Panc1 (cell line): ENCODE results near the gene SUV39H1. TPM values are rescaled to one million over a fixed set of nuclear protein-coding genes. Genes with fewer than 3 reads are reported as not detected.

Experiments
- ATAC-seq: fragments of 200-7000 bp; cut with Tn5 transposase; 2 replicates; pipeline ENCODE4 v1.9.1; 2020; ENCODE audit warnings: mild to moderate bottlenecking, moderate library complexity
- BruUV-seq: library from RNA; stranded (reverse); fragments of 400-500 nt; replicated peaks from 2 replicates; lab custom pipeline; 2021; lab: Mats Ljungman, UMichigan
- CTCF ChIA-PET: fragments of 300-600 bp; sonication (Branson Sonifier 250); formaldehyde crosslinking; loops from one replicate; lab custom pipeline; 2022; ENCODE audit warnings: antibody characterized with exemption; lab: Charles Lee
- POLR2A ChIA-PET: fragments of 300-600 bp; sonication (Branson Sonifier 250); formaldehyde crosslinking; loops from one replicate; lab custom pipeline; 2022; ENCODE audit warnings: antibody characterized with exemption; lab: Charles Lee
- DNase-seq: peaks from one replicate; pipeline ENCODE4 v3.0.0-alpha.2; 2010; ENCODE audit warnings: low read depth, low spot score
- H3K27ac ChIP-seq: 2 replicates; pipeline ENCODE4 v1.5.1; 2011; ENCODE audit warnings: mild to moderate bottlenecking, low read length, inconsistent platforms
- H3K27me3 ChIP-seq: fragments of 200-500 bp; sonication (Bioruptor generic); 2 replicates; pipeline ENCODE4 v1.6.0; 2014; ENCODE audit warnings: low read length, inconsistent platforms; ENCODE audit not compliant: control insufficient read depth, insufficient read depth
- H3K36me3 ChIP-seq: fragments of 200-500 bp; sonication (Bioruptor generic); 2 replicates; pipeline ENCODE4 v1.5.1; 2014; ENCODE audit warnings: inconsistent platforms, mild to moderate bottlenecking, low read length, moderate library complexity; ENCODE audit not compliant: control insufficient read depth, insufficient read depth
- H3K4me1 ChIP-seq: 2 replicates; pipeline ENCODE4 v1.5.1; 2011; ENCODE audit warnings: inconsistent platforms, mild to moderate bottlenecking, low read length, moderate library complexity; ENCODE audit not compliant: control insufficient read depth, insufficient read depth
- H3K4me3 ChIP-seq, 2 experiments: 2 replicates each; pipeline ENCODE4 v1.5.1; 2011 to 2012; ENCODE audit warnings: low read depth in 2 of 2, low read length in 2 of 2, mild to moderate bottlenecking in 2 of 2, inconsistent platforms in 1 of 2, moderate library complexity in 1 of 2
- H3K9me3 ChIP-seq: fragments of 200-500 bp; sonication (Bioruptor generic); 2 replicates; pipeline ENCODE4 v1.5.1; 2014; ENCODE audit warnings: low read depth, mild to moderate bottlenecking, inconsistent platforms, low read length, moderate library complexity; ENCODE audit not compliant: control insufficient read depth, insufficient read depth
- CTCF ChIP-seq: fragments of 450-650 bp; IDR thresholded peaks from 2 replicates; pipeline ENCODE4 v1.5.1; 2017; ENCODE audit warnings: mild to moderate bottlenecking
- POLR2AphosphoS5 ChIP-seq: IDR thresholded peaks from 2 replicates; pipeline ENCODE4 v1.6.1; 2012; ENCODE audit warnings: mild to moderate bottlenecking, low read depth, low read length, moderate library complexity
- REST ChIP-seq, 2 experiments: IDR thresholded peaks; 2 replicates each; pipeline ENCODE4 v1.6.1; 2011 to 2012; ENCODE audit warnings: low read depth in 2 of 2, control low read depth in 1 of 2, low read length in 1 of 2, mild to moderate bottlenecking in 1 of 2, moderate library complexity in 1 of 2; ENCODE audit not compliant: insufficient read depth in 1 of 2
- SIN3A ChIP-seq: IDR thresholded peaks from 2 replicates; pipeline ENCODE4 v1.6.1; 2012; ENCODE audit warnings: low read depth, mild to moderate bottlenecking, low read length, moderate library complexity, borderline replicate concordance; ENCODE audit not compliant: insufficient read depth
- TCF7L2 ChIP-seq: IDR thresholded peaks from 2 replicates; pipeline ENCODE4 v1.6.1; 2011; ENCODE audit warnings: mild to moderate bottlenecking, low read depth, low read length, inconsistent platforms
- in situ Hi-C: cut with HindIII; loops from 2 replicates; pipeline ENCODE4 v1.10.0; 2016; ENCODE audit warnings: low sequenced_read_pairs, low pct_unique_long_range_greater_than_20kb
- intact Hi-C: fragments of 100-400 bp; cut with micrococcal nuclease; formaldehyde crosslinking; loops from one replicate; pipeline ENCODE4 v1.10.0; 2022; ENCODE audit not compliant: unreplicated experiment
- total RNA-seq: library from RNA; stranded (reverse); gene quantifications from one replicate; pipeline ENCODE4 v1.2.1, GENCODE V29; 2021; ENCODE audit not compliant: unreplicated experiment

Gene SUV39H1
- total RNA-seq, 1 experiment from 2014 or later: 25.6 TPM

- in situ Hi-C loops (no loop called here), intact Hi-C loops (no loop called here)
- no peak overlapping the region for H3K27ac ChIP-seq
- BruUV-seq: no TSS peak
- H3K4me3 ChIP-seq: no peak overlapping the region
- H3K36me3 ChIP-seq: no peaks in the 10 kb centered on the region
- ATAC-seq (no peak), DNase-seq (no peak)
- CTCF ChIA-PET: no interaction called here
- no peaks in the 10 kb centered on the region for H3K9me3 ChIP-seq
- POLR2A ChIA-PET: no interaction called here
- H3K27me3 ChIP-seq: no peaks in the 10 kb centered on the region
- TF ChIP-seq TCF7L2 (no peak), SIN3A (no peak), POLR2AphosphoS5 (no peak), CTCF (no peak), REST (IDR thresholded peaks at IDR 0.05; ENCODE audit: insufficient read depth in 1 of 2, low read depth in 2 of 2, low read length in 1 of 2) (no peak)
- H3K4me1 ChIP-seq: no peaks in the 10 kb centered on the region
Measured at GRCh38 chrX:48714573-48714972, 18.0 kb downstream of the SUV39H1 start.

GRCh38 chrX:48715072-48715471 is 18.5 kb downstream of the SUV39H1 start:
- TF ChIP-seq CTCF (no peak), TCF7L2 (no peak), SIN3A (no peak), POLR2AphosphoS5 (no peak), REST (IDR thresholded peaks at IDR 0.05; ENCODE audit: insufficient read depth in 1 of 2, low read depth in 2 of 2, low read length in 1 of 2) (no peak)
- intact Hi-C loops: no loop called here

More at GRCh38 chrX:48715072-48715471, 18.5 kb downstream of the SUV39H1 start:
- ChIA-PET POLR2A (no interaction called here), CTCF (no interaction called here)
- no TSS peak for BruUV-seq
- H3K27ac ChIP-seq: no peak overlapping the region
- H3K4me3 ChIP-seq: no peak overlapping the region
- in situ Hi-C loops: no loop called here
- ATAC-seq (no peak), DNase-seq (no peak)
- no peaks in the 10 kb centered on the region for H3K4me1 ChIP-seq
- no peaks in the 10 kb centered on the region for H3K27me3 ChIP-seq
- no peaks in the 10 kb centered on the region for H3K9me3 ChIP-seq
- H3K36me3 ChIP-seq: no peaks in the 10 kb centered on the region
